SU-DHL-6 (cell line): ENCODE measurements around the gene ALG8.

Experiments used
- EZH2phosphoT487 ChIP-seq: fragments of 200-600 bp; sonication (generic), shearing (Covaris generic); conservative IDR thresholded peaks from 2 replicates; pipeline ENCODE4 v1.6.1; 2018; ENCODE audit warnings: mild to moderate bottlenecking, antibody characterized with exemption, low read length, moderate library complexity, mixed read lengths
- TF ChIP-seq, protein P1 (sequence below): fragments of 200-600 bp; sonication (generic); IDR thresholded peaks from one replicate; pipeline ENCODE4 v1.5.1; 2017; ENCODE audit warnings: antibody characterized with exemption, mild to moderate bottlenecking, low read length, moderate library complexity; ENCODE audit not compliant: insufficient read depth, poor library complexity, severe bottlenecking

GRCh38 chr11:78097666-78098385, 41.6 kb downstream of the ALG8 start:
- TF ChIP-seq, protein P1, sequence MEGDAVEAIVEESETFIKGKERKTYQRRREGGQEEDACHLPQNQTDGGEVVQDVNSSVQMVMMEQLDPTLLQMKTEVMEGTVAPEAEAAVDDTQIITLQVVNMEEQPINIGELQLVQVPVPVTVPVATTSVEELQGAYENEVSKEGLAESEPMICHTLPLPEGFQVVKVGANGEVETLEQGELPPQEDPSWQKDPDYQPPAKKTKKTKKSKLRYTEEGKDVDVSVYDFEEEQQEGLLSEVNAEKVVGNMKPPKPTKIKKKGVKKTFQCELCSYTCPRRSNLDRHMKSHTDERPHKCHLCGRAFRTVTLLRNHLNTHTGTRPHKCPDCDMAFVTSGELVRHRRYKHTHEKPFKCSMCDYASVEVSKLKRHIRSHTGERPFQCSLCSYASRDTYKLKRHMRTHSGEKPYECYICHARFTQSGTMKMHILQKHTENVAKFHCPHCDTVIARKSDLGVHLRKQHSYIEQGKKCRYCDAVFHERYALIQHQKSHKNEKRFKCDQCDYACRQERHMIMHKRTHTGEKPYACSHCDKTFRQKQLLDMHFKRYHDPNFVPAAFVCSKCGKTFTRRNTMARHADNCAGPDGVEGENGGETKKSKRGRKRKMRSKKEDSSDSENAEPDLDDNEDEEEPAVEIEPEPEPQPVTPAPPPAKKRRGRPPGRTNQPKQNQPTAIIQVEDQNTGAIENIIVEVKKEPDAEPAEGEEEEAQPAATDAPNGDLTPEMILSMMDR: no peak
- TF ChIP-seq EZH2phosphoT487: no peak
